ENCODE data around the gene DCST2.

DCST2 gene

GRCh38 chr1:155033524-155033923 lies at the start of gene DCST2, which contains the start of gene DCST1:
TSS of gene DCST2 (minus strand) at chr1:155033781. CDS start at chr1:155033701, 80 bp downstream.
TSS of gene DCST1 (plus strand) at chr1:155033824. CDS start at chr1:155034037, 213 bp downstream.
- DNase-seq (ENCODE audit: low read depth in 2 of 2) = no peak

DNA sequence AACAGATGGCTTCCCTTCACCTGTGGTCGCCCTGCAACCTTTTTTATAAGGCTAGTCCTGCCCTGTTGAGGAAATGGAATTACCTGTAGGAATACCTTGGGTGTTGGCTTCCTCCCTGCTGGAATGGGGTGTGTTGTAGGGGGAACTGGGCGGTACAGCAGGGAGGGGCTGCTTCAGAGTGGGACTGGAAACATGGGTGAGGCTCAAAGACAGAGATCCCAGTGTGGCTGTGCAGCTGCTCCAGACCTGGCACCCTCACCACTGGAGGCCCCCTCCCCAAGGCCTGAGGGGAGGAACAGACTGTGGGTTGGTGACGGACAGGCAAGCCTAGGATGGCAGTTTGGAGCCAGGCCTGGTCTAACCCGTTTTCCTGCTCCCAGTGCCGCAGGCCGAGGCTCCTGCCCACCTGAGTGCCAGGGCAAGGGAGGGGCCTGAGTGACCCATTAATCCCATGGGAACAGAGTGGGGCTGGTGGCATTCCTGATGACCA lies 49.5 kb upstream of the DCST2 start:
- DNase-seq (ENCODE audit: low read depth in 2 of 2) = no peak

- DNase-seq (ENCODE audit: low read depth in 2 of 2) = no peak
Observed at GRCh38 chr1:155082301-155083051, 48.9 kb upstream of the DCST2 start.

GRCh38 chr1:155081472-155082300 lies 48.1 kb upstream of the DCST2 start:
- no peak for DNase-seq (ENCODE audit: low read depth in 2 of 2)

GRCh38 chr1:155080312-155081228 lies 47.0 kb upstream of the DCST2 start:
- no peak for DNase-seq (ENCODE audit: low read depth in 2 of 2)

GRCh38 chr1:155079487-155080311 lies 46.1 kb upstream of the DCST2 start:
- DNase-seq (ENCODE audit: low read depth in 2 of 2) = no peak

- no peak for DNase-seq (ENCODE audit: low read depth in 2 of 2)
Observed at GRCh38 chr1:155079210-155079486, 45.6 kb upstream of the DCST2 start.

DNA sequence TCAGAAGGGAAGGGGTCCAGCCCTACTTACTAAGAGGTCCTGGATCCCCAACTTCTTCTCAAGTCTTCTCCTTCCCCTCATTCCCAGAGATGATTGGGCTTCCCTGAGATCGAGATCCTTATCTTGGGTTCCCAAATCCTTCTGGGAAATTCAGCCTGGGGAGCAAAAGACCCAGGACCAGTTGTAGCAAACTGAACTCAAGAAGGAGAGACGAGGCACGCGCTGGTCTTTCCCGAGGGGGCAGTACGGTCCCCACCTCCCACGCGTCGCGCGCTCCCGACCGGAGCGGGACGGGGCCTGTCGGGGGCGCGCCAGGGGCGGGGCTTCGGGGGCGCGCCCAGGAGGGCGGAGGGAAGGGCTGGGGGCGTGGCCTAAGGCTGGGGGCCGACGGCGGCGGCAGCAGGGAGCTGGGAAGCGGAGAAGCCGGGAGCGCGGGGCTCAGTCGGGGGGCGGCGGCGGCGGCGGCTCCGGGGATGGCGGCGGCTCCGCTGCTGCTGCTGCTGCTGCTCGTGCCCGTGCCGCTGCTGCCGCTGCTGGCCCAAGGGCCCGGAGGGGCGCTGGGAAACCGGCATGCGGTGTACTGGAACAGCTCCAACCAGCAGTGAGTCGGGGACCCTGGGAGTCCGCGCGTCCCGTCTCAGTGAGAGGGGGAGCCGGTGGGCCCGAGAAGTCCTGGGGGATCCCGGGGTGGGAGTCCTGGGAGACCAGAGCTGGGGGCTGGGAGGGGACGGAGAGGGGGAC lies 45.1 kb upstream of the DCST2 start, which contains the start of gene EFNA3:
EFNA3 (plus strand) TSS at position 369 of the 741 bp plus-strand sequence; CDS start at position 474, 105 bp downstream.
- peak; percentile 33 to 38 for DNase-seq (ENCODE audit: low read depth in 2 of 2)

DNA sequence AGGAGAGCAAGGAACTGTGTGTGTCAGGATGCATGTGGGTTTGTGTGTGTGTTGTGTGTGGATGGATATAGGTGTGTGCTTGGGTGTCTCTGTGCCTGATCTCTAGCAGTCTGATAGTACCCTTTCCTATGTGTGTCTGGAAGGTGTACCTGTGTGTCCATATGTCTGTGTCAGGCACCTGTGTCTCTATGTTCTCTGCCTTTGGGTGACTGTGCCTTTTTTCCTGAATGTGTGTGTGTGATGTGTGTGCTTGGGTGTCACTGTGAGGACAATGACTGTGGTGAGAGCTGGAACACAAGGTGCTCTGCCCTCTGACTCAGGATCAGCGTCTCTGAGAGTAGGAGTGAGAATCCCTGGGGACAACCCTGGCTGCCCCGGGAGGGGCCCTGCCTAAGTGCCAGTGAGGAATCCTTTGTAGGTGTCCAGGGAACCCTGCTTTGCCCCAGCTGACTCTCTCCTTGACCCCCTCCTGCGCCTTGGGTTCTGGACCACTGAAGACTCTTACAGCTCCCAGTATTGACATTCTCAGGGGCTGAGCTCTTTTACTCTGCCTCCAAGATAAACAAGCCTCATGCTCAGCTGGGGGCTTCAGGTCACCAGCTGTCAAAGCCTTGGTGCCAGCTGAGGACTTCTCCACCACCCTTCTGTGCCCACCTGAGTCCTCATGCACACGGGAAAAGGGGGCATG lies 44.3 kb upstream of the DCST2 start:
- DNase-seq (ENCODE audit: low read depth in 2 of 2) = no peak

GRCh38 chr1:155077346-155077745 lies 43.8 kb upstream of the DCST2 start:
- DNase-seq (ENCODE audit: low read depth in 2 of 2) = no peak

DNA sequence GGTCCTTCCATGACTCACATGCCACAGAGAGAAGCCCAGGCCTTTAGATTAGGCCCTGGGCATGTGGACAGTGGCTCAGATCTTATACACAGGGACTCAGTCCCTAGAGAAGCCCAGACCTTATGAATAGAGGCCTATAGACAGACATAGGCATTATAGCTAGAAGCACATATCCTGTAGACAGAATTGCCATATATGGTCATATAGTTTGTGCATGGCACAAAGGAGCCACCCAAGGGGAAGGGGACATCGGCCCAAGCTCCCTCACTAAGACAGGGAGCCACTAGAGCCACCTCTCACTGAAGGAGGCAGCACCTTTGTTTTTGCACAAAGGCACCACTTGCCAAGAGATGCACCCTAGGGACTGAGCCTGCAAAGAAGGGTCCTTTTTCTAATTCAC lies 42.8 kb upstream of the DCST2 start:
- DNase-seq (ENCODE audit: low read depth in 2 of 2) = no peak

GRCh38 chr1:155075535-155075934 lies 42.0 kb upstream of the DCST2 start:
- DNase-seq (ENCODE audit: low read depth in 2 of 2) = no peak

DNA sequence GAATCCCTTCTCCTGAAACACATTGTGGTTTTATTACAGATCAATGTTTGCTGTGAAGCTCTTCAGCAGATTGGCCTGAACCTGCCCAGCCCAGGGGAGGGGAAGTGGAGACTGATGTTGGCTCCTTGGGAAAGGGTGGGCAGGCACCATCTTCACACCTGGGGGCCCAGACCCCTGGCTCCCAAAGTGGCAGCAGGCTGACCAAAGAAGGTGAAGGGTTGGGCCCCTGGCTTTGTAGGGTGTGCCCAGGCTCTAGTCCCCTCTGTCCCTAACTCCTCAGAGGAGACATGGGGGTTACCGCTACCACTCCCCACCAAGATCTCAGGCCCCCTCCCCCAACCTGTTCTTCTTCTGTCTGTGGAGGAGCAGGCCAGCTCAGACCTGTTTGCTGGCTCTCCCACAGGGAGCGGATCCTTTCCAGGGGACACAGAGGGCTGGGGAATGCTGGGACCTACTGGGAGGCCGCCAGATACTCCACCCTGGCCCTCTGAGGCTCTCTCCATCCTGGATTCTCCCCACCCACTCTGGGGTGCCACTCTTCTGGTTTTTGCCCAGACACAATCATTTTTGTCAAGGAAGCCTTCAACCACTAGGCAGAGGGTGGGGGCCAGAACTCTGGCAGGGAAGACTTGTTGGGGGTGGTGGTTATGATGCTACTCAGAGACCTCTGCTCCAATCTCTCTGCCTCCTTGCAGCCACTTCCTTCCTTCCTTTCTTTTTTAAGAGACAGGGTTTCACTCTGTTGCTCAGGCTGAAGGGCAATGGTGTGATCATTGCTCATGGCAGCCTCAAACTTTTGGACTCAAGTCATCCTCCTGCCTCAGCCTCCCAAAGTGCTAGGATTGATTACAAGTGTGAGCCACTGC lies 40.0 kb upstream of the DCST2 start:
- no peak for DNase-seq (ENCODE audit: low read depth in 2 of 2)

DNA sequence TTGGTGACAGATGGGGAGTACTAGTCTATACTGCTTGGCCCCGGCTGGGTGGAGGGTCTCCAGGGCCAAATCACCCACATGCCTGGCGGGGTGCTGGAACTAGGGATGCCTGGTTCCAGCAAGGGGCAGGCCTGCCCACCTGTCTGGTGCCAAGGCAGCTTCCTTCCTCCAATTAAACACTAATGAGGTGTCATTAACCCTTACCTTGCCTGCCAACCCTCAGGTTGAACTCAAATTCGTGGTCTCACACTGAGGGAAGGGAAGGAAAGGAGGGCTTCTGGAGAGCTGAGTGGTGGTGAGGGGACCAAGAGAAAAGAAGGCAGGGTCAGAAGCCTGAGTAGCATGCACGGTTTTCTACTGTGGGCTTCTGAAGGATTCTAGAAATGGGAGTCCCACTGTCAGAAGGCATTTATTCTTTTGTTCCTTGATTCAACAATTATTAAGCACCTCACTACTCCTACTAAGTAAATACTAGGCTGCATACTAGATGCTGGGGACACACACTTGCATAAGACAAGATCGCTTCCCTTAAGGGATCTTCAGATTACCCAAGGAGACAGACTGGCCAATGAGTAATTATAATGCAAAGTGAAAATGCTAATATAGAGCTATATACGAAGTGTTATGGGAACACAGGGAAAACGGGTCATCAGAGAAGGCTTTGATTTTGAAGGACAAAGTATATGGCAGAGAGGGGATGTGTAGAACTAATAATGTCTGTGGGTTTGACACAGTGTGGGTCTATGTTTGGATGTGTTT lies 39.1 kb upstream of the DCST2 start:
- DNase-seq (ENCODE audit: low read depth in 2 of 2) = no peak

- no peak for DNase-seq (ENCODE audit: low read depth in 2 of 2)
Observed at GRCh38 chr1:155071701-155072100, 38.1 kb upstream of the DCST2 start.

DNA sequence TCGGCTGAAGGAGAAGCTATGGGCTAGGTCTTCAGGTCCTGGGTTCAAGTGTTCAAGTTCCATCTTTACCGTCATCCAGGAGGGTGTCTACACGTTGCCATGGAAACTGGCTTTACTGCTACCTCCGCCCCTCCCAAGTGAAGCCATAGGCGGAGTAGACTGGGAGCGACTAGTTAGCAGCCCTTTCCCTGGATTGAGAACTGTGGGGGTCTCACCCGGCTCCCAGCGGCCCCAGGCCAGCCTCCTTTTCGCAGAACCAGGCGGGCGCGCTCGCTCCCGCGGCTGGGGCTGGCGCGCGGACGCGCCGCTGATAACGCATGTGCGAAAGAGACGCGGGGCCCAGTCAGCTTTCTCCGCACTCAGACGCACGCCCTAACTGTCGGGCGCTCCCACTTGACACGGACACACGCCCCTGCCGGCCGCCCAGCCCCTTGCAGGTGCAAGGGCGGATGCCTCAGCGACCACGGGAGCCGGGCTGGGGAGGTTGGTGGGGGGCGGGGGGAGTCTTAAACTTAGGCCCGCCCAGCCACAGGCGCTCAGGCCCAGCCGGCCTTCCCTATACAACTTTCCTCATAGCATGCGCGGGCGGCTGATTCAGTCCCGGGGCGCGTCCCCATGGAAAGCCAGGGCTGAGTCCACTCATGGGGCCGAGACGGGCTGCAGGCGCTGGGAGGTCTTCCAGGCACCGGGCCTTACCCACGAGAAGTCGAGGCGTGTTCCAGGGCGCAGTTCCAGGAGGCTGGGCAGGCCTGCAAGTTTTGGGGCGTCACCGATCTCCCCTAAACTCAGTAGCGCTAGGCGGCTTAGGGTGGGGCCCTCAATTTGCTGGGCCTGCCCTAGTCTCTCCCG lies 37.4 kb upstream of the DCST2 start:
- peak; percentile 38 to 57 for DNase-seq (ENCODE audit: low read depth in 2 of 2)

DNA sequence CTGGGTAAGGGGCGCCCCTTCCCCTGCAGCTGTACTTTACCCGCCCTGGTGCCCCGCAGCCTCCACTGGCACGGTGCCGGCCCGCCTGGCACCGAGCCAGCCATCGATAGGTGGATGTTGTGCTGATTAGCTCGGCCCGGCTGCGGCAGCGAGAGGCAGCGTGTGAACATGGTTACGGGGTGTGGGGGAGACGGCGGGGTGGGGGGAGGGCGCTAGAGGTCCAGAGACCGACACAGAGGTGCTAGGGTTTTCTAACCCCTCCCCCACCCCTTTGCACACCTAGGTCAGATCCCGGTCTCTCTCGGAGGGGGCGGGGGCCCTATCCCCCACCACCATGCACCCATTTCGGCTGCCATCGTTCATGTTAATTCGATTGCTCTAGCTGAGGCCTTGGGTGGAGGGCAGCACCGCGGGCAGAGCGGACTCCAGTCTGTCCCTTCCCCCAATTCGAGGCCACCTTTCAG lies 36.6 kb upstream of the DCST2 start:
- DNase-seq (ENCODE audit: low read depth in 2 of 2) = no peak

Measured in stimulated activated CD8-positive, alpha-beta memory T cell treated with anti-CD3 and anti-CD28 coated beads, Interleukin-2, amount 100 ng/mL, for 1 hour (primary cell).